Caco-2 (cell line): ENCODE results near the gene VIT. TPM values are rescaled to one million over a fixed set of nuclear protein-coding genes. Genes with fewer than 3 reads are reported as not detected.

ENCODE experiments used
- BruUV-seq: library from RNA; stranded (reverse); fragments of 400-500 nt; replicated peaks from 2 replicates; lab custom pipeline; 2021; lab: Mats Ljungman, UMichigan
- CTCF ChIA-PET: fragments of 300-600 bp; sonication (Branson Sonifier 250); formaldehyde crosslinking; loops from one replicate; lab custom pipeline; 2022; ENCODE audit warnings: antibody characterized with exemption; lab: Charles Lee
- POLR2A ChIA-PET: fragments of 300-600 bp; sonication (Branson Sonifier 250); formaldehyde crosslinking; loops from one replicate; lab custom pipeline; 2022; ENCODE audit warnings: antibody characterized with exemption; lab: Charles Lee
- DNase-seq, 2 experiments: peaks; one replicate each; pipeline versions ENCODE4 v3.0.0 to v3.0.0-alpha.2; 2020 to 2022
- H3K27me3 ChIP-seq: replicated peaks from 2 replicates; pipeline ENCODE4 v1.6.0; 2011; ENCODE audit warnings: low read length; ENCODE audit not compliant: control insufficient read depth, insufficient read depth
- H3K36me3 ChIP-seq: 2 replicates; pipeline ENCODE4 v1.5.1; 2011; ENCODE audit warnings: low read length; ENCODE audit not compliant: control insufficient read depth, insufficient read depth
- H3K4me1 ChIP-seq: fragments of 250-450 bp; sonication (Bioruptor Pico); 2 replicates; pipeline ENCODE4 v1.5.1; 2020; ENCODE audit warnings: mild to moderate bottlenecking
- H3K4me3 ChIP-seq: 2 replicates; pipeline ENCODE4 v1.5.1; 2011; ENCODE audit warnings: low read depth, mild to moderate bottlenecking, control low read depth, low read length
- H3K9me3 ChIP-seq: fragments of 250-450 bp; sonication (Bioruptor Pico); 2 replicates; pipeline ENCODE4 v1.5.1; 2020; ENCODE audit warnings: mild to moderate bottlenecking, moderate library complexity
- H3K27ac Mint-ChIP-seq: one replicate; pipeline ENCODE4 v1.8.0; 2022; ENCODE audit warnings: mixed read lengths; ENCODE audit not compliant: unreplicated experiment
- H3K27me3 Mint-ChIP-seq: one replicate; pipeline ENCODE4 v1.8.0; 2022; ENCODE audit warnings: mixed read lengths; ENCODE audit not compliant: insufficient read depth, unreplicated experiment
- H3K36me3 Mint-ChIP-seq: one replicate; pipeline ENCODE4 v1.8.0; 2022; ENCODE audit warnings: mild to moderate bottlenecking, mixed read lengths; ENCODE audit not compliant: insufficient read depth, unreplicated experiment
- H3K4me1 Mint-ChIP-seq: one replicate; pipeline ENCODE4 v1.8.0; 2022; ENCODE audit warnings: low read depth, mixed read lengths; ENCODE audit not compliant: unreplicated experiment
- H3K4me3 Mint-ChIP-seq: one replicate; pipeline ENCODE4 v1.8.0; 2022; ENCODE audit warnings: mild to moderate bottlenecking, moderate library complexity, mixed read lengths; ENCODE audit not compliant: unreplicated experiment
- H3K9me3 Mint-ChIP-seq: one replicate; pipeline ENCODE4 v1.8.0; 2022; ENCODE audit warnings: mixed read lengths; ENCODE audit not compliant: unreplicated experiment
- intact Hi-C: fragments of 100-400 bp; cut with micrococcal nuclease; formaldehyde crosslinking; loops from one replicate; pipeline ENCODE4 v1.10.0; 2022; ENCODE audit not compliant: unreplicated experiment
- total RNA-seq: library from RNA; stranded (reverse); gene quantifications from 2 replicates; pipeline ENCODE4 v1.2.3, GENCODE V29; 2022
- TF ChIP-seq, protein P1 (sequence below), 2 experiments: fragments of 200-600 bp in 1 of 2; IDR thresholded peaks; 1 replicate in 1 of 2; 2 replicates in 1 of 2; pipeline versions ENCODE4 v1.5.1 to v1.8.0; 2011 to 2022; ENCODE audit warnings: antibody characterized with exemption in 1 of 2, control low read depth in 1 of 2, inconsistent platforms in 1 of 2, low read depth in 1 of 2, low read length in 1 of 2, mild to moderate bottlenecking in 1 of 2, moderate library complexity in 1 of 2; ENCODE audit not compliant: insufficient read depth in 1 of 2, severe bottlenecking in 1 of 2, unreplicated experiment in 1 of 2

Gene VIT
- total RNA-seq, 1 experiment from 2014 or later: 1.2 TPM

DNA sequence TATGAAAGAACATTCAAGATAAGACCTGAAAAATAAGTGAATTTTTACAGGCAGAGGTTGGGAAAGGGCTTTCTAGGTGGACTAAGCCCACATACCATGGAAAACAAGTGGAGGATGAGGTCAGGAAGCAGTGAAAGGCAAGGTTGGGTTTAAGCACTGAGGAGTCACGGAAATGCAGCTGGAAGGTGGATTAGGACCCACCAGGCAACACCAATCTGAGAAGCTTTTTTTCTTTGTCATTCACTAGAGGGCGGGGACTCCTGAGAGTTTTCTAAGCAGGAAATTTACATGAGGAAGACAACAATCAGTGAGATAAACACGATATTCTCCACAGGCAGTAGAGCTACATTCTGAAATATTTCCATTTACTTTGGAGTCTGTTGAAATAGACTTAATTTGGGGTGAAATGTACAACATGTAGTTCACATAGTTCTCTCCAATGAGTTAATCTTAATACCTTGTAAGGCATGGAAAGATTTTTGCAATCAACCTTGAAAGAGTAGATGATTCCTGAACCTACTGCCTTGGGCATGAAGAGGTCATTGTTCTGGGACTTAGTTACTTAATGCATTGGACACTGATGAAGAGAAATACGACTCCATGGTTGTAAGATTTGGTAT is 40.7 kb downstream of the VIT start:
- Histone ChIP-seq H3K4me3 (no peak overlapping the region), H3K4me1 (0 out of 2 replicates have a peak, but pooled peaks cover 7% of the 10 kb centered on the region), H3K36me3 (no peaks in the 10 kb centered on the region), H3K9me3 (no peaks in the 10 kb centered on the region), H3K27me3 (no peaks in the 10 kb centered on the region)
- Mint-ChIP-seq H3K27me3 (peaks cover 10% of the 10 kb centered on the region), H3K27ac (no peak overlapping the region), H3K4me1 (no peaks in the 10 kb centered on the region), H3K9me3 (no peaks in the 10 kb centered on the region), H3K36me3 (no peaks in the 10 kb centered on the region), H3K4me3 (no peak overlapping the region)
- POLR2A ChIA-PET: no interaction called here
- DNase-seq: no peak
- CTCF ChIA-PET: no interaction called here
- no TSS peak for BruUV-seq
- intact Hi-C loops: no loop called here
- TF ChIP-seq, protein P1, sequence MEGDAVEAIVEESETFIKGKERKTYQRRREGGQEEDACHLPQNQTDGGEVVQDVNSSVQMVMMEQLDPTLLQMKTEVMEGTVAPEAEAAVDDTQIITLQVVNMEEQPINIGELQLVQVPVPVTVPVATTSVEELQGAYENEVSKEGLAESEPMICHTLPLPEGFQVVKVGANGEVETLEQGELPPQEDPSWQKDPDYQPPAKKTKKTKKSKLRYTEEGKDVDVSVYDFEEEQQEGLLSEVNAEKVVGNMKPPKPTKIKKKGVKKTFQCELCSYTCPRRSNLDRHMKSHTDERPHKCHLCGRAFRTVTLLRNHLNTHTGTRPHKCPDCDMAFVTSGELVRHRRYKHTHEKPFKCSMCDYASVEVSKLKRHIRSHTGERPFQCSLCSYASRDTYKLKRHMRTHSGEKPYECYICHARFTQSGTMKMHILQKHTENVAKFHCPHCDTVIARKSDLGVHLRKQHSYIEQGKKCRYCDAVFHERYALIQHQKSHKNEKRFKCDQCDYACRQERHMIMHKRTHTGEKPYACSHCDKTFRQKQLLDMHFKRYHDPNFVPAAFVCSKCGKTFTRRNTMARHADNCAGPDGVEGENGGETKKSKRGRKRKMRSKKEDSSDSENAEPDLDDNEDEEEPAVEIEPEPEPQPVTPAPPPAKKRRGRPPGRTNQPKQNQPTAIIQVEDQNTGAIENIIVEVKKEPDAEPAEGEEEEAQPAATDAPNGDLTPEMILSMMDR (IDR thresholded peaks at IDR 0.05; ENCODE audit: insufficient read depth in 1 of 2, low read depth in 1 of 2, low read length in 1 of 2, severe bottlenecking in 1 of 2, unreplicated experiment in 1 of 2): no peak

DNA sequence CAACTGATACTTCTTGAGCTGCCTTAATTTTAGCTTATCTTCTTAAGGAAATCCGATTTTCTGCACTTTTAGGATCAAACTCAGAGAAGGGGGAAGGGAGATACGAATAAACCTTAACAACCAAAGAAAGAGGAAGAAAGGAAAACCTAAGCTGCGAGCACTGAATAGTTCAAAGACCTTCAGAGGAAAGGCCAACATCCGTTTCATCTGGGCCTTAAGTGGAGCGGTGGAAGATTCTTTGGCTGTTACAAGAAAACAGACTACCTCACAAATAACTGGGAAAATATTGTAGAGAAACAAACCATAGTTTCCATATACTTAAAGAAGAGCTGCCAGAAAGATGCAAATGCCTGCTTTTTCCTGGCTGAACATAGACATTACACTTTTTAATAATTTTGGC is 43.6 kb downstream of the VIT start:
- BruUV-seq: no TSS peak

DNA sequence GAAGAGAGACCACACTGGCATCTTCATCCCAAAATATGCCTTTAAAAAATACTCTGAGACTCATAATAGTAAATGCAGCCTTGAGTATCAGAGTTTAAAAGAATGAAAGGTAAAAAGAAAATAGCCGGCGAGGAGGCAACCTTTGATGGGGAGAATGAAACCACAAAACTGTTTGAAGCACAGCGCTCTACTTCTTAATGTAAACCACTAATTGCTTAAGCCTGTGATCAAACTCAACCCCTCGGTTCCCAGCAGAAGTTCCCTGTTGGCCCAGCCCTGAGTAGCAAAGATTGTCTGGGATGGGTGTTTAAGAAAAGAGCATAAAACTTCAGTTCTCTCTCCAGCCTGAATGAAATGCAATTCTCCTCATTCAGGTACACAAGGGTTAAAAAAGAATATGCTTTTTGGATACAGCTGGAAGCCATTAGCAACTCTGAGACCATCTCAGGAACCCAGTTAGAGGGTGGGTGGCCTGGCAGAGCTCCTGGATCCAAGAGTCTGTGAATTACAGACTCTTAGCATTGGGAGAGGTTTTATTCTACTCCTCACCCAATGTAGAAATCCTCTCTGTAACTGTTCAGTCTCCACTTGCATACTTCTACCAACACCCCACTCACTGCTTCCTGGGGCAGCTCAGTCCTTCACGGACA is 44.8 kb downstream of the VIT start:
- DNase-seq: no peak
- Mint-ChIP-seq H3K4me1 (no peaks in the 10 kb centered on the region), H3K27ac (no peak overlapping the region), H3K36me3 (no peaks in the 10 kb centered on the region), H3K4me3 (no peak overlapping the region), H3K9me3 (no peaks in the 10 kb centered on the region), H3K27me3 (peaks cover 21% of the 10 kb centered on the region)
- no peaks in the 10 kb centered on the region for H3K9me3 ChIP-seq
- intact Hi-C loops: no loop called here
- BruUV-seq: no TSS peak
- ChIA-PET CTCF (no interaction called here), POLR2A (no interaction called here)
- no peaks in the 10 kb centered on the region for H3K36me3 ChIP-seq
- TF ChIP-seq, protein P1 (IDR thresholded peaks at IDR 0.05; ENCODE audit: insufficient read depth in 1 of 2, low read depth in 1 of 2, low read length in 1 of 2, severe bottlenecking in 1 of 2, unreplicated experiment in 1 of 2): no peak
- no peaks in the 10 kb centered on the region for H3K27me3 ChIP-seq
- H3K4me1 ChIP-seq: 0 out of 2 replicates have a peak, but pooled peaks cover 3% of the 10 kb centered on the region
- H3K4me3 ChIP-seq: no peak overlapping the region

More for the DNA sequence above, 43.6 kb downstream of the VIT start:
- POLR2A ChIA-PET: no interaction called here
- DNase-seq: no peak
- H3K9me3 ChIP-seq: no peaks in the 10 kb centered on the region
- H3K27me3 ChIP-seq: no peaks in the 10 kb centered on the region
- no peaks in the 10 kb centered on the region for H3K36me3 ChIP-seq
- Mint-ChIP-seq H3K9me3 (no peaks in the 10 kb centered on the region), H3K27me3 (peaks cover 21% of the 10 kb centered on the region), H3K27ac (no peak overlapping the region), H3K4me1 (no peaks in the 10 kb centered on the region), H3K4me3 (no peak overlapping the region), H3K36me3 (no peaks in the 10 kb centered on the region)
- intact Hi-C loops: no loop called here
- 0 out of 2 replicates have a peak, but pooled peaks cover 3% of the 10 kb centered on the region for H3K4me1 ChIP-seq
- CTCF ChIA-PET: no interaction called here
- no peak overlapping the region for H3K4me3 ChIP-seq
- TF ChIP-seq, protein P1 (IDR thresholded peaks at IDR 0.05; ENCODE audit: insufficient read depth in 1 of 2, low read depth in 1 of 2, low read length in 1 of 2, severe bottlenecking in 1 of 2, unreplicated experiment in 1 of 2): no peak
